SK-N-SH (cell line): ENCODE data around the gene FMNL2. TPM values are rescaled to one million over a fixed set of nuclear protein-coding genes. Genes with fewer than 3 reads are reported as not detected.

Source experiments
- CTCF ChIA-PET: fragments of 300-600, 350-600 bp; formaldehyde crosslinking; extraction: SDS; loops from one replicate; lab custom pipeline; 2021; lab: Yijun Ruan, JAX
- POLR2A ChIA-PET: fragments of 350-600 bp; sonication (Branson Sonifier 250); formaldehyde crosslinking; extraction: SDS; loops from one replicate; lab custom pipeline; 2020; ENCODE audit warnings: antibody characterized with exemption, inconsistent platforms; lab: Yijun Ruan, JAX
- DNase-seq: peaks from one replicate; pipeline ENCODE4 v3.0.0; 2012
- H2AFZ ChIP-seq: fragments of 200-600 bp; sonication (generic); 2 replicates; pipeline ENCODE4 v1.8.1; 2016; ENCODE audit warnings: antibody characterized with exemption, mild to moderate bottlenecking, low read depth
- H3F3A ChIP-seq: fragments of 200-600 bp; sonication (generic); replicated peaks from 2 replicates; pipeline ENCODE3; 2016; ENCODE audit warnings: antibody characterized with exemption, mild to moderate bottlenecking; ENCODE audit not compliant: insufficient read depth
- H3K27ac ChIP-seq, 2 experiments: fragments of 200-500 bp in 1 of 2; fragments of 200-600 bp in 1 of 2; sonication (Bioruptor generic) in 1 of 2; sonication (generic), shearing (Covaris generic) in 1 of 2; 2 replicates each; pipeline versions ENCODE4 v1.5.1 to v1.6.1; 2014 to 2016; ENCODE audit warnings: low read depth in 2 of 2, inconsistent platforms in 1 of 2, low read length in 1 of 2, mild to moderate bottlenecking in 1 of 2, mixed read lengths in 1 of 2
- H3K27me3 ChIP-seq: fragments of 200-600 bp; sonication (generic), shearing (Covaris generic); 2 replicates; pipeline ENCODE4 v1.6.1; 2016; ENCODE audit warnings: mixed run types; ENCODE audit not compliant: insufficient read depth
- H3K36me3 ChIP-seq, 2 experiments: fragments of 200-500 bp in 1 of 2; fragments of 200-600 bp in 1 of 2; sonication (Bioruptor generic) in 1 of 2; sonication (generic) in 1 of 2; replicated peaks in 1 of 2; 2 replicates each; pipeline versions ENCODE3 to v1.5.1; 2014 to 2016; ENCODE audit warnings: low read length in 1 of 2, mild to moderate bottlenecking in 1 of 2; ENCODE audit not compliant: insufficient read depth in 2 of 2, control insufficient read depth in 1 of 2
- H3K4me1 ChIP-seq, 2 experiments: fragments of 200-500 bp in 1 of 2; fragments of 200-600 bp in 1 of 2; sonication (Bioruptor generic) in 1 of 2; sonication (generic), shearing (Covaris generic) in 1 of 2; 2 replicates each; pipeline versions ENCODE4 v1.5.1 to v1.6.1; 2014 to 2016; ENCODE audit warnings: low read depth in 1 of 2, low read length in 1 of 2, mixed run types in 1 of 2; ENCODE audit not compliant: insufficient read depth in 2 of 2, control insufficient read depth in 1 of 2
- H3K4me2 ChIP-seq: fragments of 200-600 bp; sonication (generic), shearing (Covaris generic); 2 replicates; pipeline ENCODE4 v1.6.1; 2017; ENCODE audit warnings: mixed run types
- H3K4me3 ChIP-seq, 2 experiments: fragments of 200-500 bp in 1 of 2; fragments of 200-600 bp in 1 of 2; sonication (Bioruptor generic) in 1 of 2; sonication (generic), shearing (Covaris generic) in 1 of 2; 2 replicates each; pipeline versions ENCODE4 v1.5.1 to v1.8.1; 2014 to 2016; ENCODE audit warnings: low read depth in 2 of 2, inconsistent platforms in 1 of 2, low read length in 1 of 2, mild to moderate bottlenecking in 1 of 2, mixed read lengths in 1 of 2, moderate library complexity in 1 of 2
- H3K79me2 ChIP-seq: fragments of 200-600 bp; sonication (generic); 2 replicates; pipeline ENCODE4 v1.8.1; 2017; ENCODE audit warnings: mild to moderate bottlenecking; ENCODE audit not compliant: insufficient read depth
- H3K9ac ChIP-seq: fragments of 200-600 bp; sonication (generic); 2 replicates; pipeline ENCODE4 v1.6.1; 2017; ENCODE audit warnings: mixed run types
- H3K9me2 ChIP-seq: fragments of 200-600 bp; sonication (generic); 2 replicates; pipeline ENCODE4 v1.6.1; 2017; ENCODE audit warnings: mixed run types
- H3K9me3 ChIP-seq: fragments of 200-600 bp; sonication (generic); 2 replicates; pipeline ENCODE4 v1.6.1; 2017; ENCODE audit warnings: mixed run types, mild to moderate bottlenecking, moderate library complexity
- H4K20me1 ChIP-seq: fragments of 200-600 bp; sonication (generic); 2 replicates; pipeline ENCODE4 v1.6.1; 2017; ENCODE audit warnings: mild to moderate bottlenecking, mixed run types; ENCODE audit not compliant: insufficient read depth
- ELF1 ChIP-seq: IDR thresholded peaks from 2 replicates; pipeline ENCODE4 v1.4.0; 2012
- EP300 ChIP-seq, 2 experiments: IDR thresholded peaks; 2 replicates each; pipeline versions ENCODE4 v1.4.0 to v1.6.1; 2012; ENCODE audit warnings: borderline replicate concordance in 1 of 2, low read depth in 1 of 2, low read length in 1 of 2
- EZH2phosphoT487 ChIP-seq: fragments of 200-600 bp; sonication (generic); IDR thresholded peaks from 2 replicates; pipeline ENCODE4 v1.6.1; 2017; ENCODE audit warnings: low read depth, mixed run types, mild to moderate bottlenecking, antibody characterized with exemption, moderate library complexity, borderline replicate concordance
- FOSL2 ChIP-seq: IDR thresholded peaks from 2 replicates; pipeline ENCODE4 v1.4.0; 2012; ENCODE audit warnings: low read depth, mild to moderate bottlenecking, moderate library complexity, borderline replicate concordance
- FOXJ3 ChIP-seq: sonication (generic); formaldehyde crosslinking; IDR thresholded peaks from 2 replicates; pipeline ENCODE4 v1.5.1; 2020; ENCODE audit warnings: mild to moderate bottlenecking, missing genetic modification reagents
- FOXM1 ChIP-seq: IDR thresholded peaks from 2 replicates; pipeline ENCODE4 v1.4.0; 2012; ENCODE audit warnings: low read depth, mild to moderate bottlenecking
- GABPA ChIP-seq: IDR thresholded peaks from 2 replicates; pipeline ENCODE4 v1.4.0; 2012; ENCODE audit warnings: low read depth, mild to moderate bottlenecking
- GATA2 ChIP-seq: sonication (generic); formaldehyde crosslinking; IDR thresholded peaks from 2 replicates; pipeline ENCODE4 v1.5.0; 2020; ENCODE audit warnings: mild to moderate bottlenecking, missing genetic modification reagents
- JUND ChIP-seq: IDR thresholded peaks from 2 replicates; pipeline ENCODE4 v1.4.0; 2012
- MEF2A ChIP-seq: IDR thresholded peaks from 2 replicates; pipeline ENCODE4 v1.4.0; 2012; ENCODE audit warnings: low read depth, borderline replicate concordance
- MXI1 ChIP-seq: IDR thresholded peaks from 2 replicates; pipeline ENCODE4 v1.6.1; 2012; ENCODE audit warnings: mild to moderate bottlenecking, low read depth, low read length, improper control_type of control experiment
- NFIC ChIP-seq: IDR thresholded peaks from 2 replicates; pipeline ENCODE4 v1.4.0; 2012; ENCODE audit warnings: borderline replicate concordance
- NRF1 ChIP-seq: IDR thresholded peaks from 2 replicates; pipeline ENCODE4 v1.6.1; 2012; ENCODE audit warnings: low read depth, mild to moderate bottlenecking, low read length
- PBX3 ChIP-seq: IDR thresholded peaks from 2 replicates; pipeline ENCODE4; 2012
- POLR2AphosphoS5 ChIP-seq: IDR thresholded peaks from 2 replicates; pipeline ENCODE4 v1.6.1; 2012; ENCODE audit warnings: low read depth, low read length
- RAD21 ChIP-seq: IDR thresholded peaks from 2 replicates; pipeline ENCODE4 v1.6.1; 2012; ENCODE audit warnings: mild to moderate bottlenecking, low read length
- RCOR1 ChIP-seq: fragments of 150-350 bp; IDR thresholded peaks from 2 replicates; pipeline ENCODE4 v1.6.1; 2017; ENCODE audit warnings: antibody characterized with exemption, low read length
- RXRA ChIP-seq: IDR thresholded peaks from 2 replicates; pipeline ENCODE4 v1.4.0; 2012; ENCODE audit warnings: low read depth, mild to moderate bottlenecking, borderline replicate concordance
- SMC3 ChIP-seq: IDR thresholded peaks from 2 replicates; pipeline ENCODE4 v1.6.1; 2012; ENCODE audit warnings: low read depth, low read length, improper control_type of control experiment
- TAF1 ChIP-seq: IDR thresholded peaks from 2 replicates; pipeline ENCODE4 v1.6.1; 2012; ENCODE audit warnings: low read depth, mild to moderate bottlenecking, low read length, moderate library complexity, borderline replicate concordance
- TCF12 ChIP-seq: IDR thresholded peaks from 2 replicates; pipeline ENCODE4 v1.4.0; 2012
- TEAD4 ChIP-seq: IDR thresholded peaks from 2 replicates; pipeline ENCODE4 v1.4.0; 2012; ENCODE audit warnings: mild to moderate bottlenecking, borderline replicate concordance; ENCODE audit not compliant: insufficient read depth
- WGBS: methylation state at CpG from one replicate; pipeline ENCODE4 v1.1.6; 2017; ENCODE audit warnings: low lambda C conversion rate; 5-methylcytosine and 5-hydroxymethylcytosine counted together
- polyA plus RNA-seq, 3 experiments: library from polyadenylated mRNA; depleted of rRNA; stranded (reverse); fragments of >200 nt; gene quantifications; 2 replicates each; pipeline ENCODE4 v1.2.3, GENCODE V29; 2012
- TF ChIP-seq, protein P1 (sequence below): fragments of 150-350 bp; IDR thresholded peaks from 2 replicates; pipeline ENCODE4 v1.6.1; 2017; ENCODE audit warnings: antibody characterized with exemption, low read length, low read depth, borderline replicate concordance
- TF ChIP-seq, protein P2 (sequence below): fragments of 200-600 bp; sonication (generic); IDR thresholded peaks from 2 replicates; pipeline ENCODE4 v1.6.1; 2017; ENCODE audit warnings: antibody characterized with exemption, mild to moderate bottlenecking, moderate library complexity

Gene FMNL2
- polyA plus RNA-seq, 1 of the 3 experiments (the other 2 are of a cell fraction) = 14.5 TPM

DNA sequence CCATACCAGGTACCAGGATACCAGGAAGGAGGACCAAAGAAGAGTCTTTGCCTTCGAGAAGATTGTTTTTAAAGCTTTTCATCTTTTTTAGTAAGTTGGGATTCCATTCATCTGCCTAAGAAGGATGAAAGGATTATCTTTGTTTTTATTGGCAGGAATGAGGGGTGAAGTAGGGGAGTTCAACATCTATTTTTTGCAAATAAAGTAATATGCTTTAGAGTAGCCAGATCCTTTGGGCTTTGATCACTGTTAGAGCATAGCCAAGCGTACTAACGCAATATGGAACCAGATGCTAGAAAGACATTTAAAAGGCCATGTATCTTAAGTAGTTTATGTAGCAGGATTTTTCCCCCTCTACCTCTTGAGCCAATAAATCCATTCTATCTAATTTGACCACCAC is 249.3 kb downstream of the FMNL2 start:
- Histone ChIP-seq H3K4me3 (no peak overlapping the region), H3K4me2 (no peak overlapping the region), H3K27me3 (no peaks in the 10 kb centered on the region), H3K9me3 (no peaks in the 10 kb centered on the region), H3K4me1 (peaks cover 16 to 39% of the 10 kb centered on the region in 2 experiments), H2AFZ (no peak overlapping the region), H4K20me1 (no peaks in the 10 kb centered on the region), H3K36me3 (peaks cover 5 to 6% of the 10 kb centered on the region in 2 experiments), H3K27ac (no peak overlapping the region), H3F3A (peaks cover 25% of the 10 kb centered on the region), H3K9ac (no peak overlapping the region), H3K9me2 (no peaks in the 10 kb centered on the region), H3K79me2 (no peaks in the 10 kb centered on the region)
- DNase-seq = no peak
- ChIA-PET POLR2A (no interaction called here), CTCF (interaction anchor here (1.5 kb wide), 1 partner anchor 52 kb away, joined by 5 read pairs; no protein-coding TSS in a partner anchor)
- no peak for TF ChIP-seq FOSL2
- TF ChIP-seq TEAD4 = no peak
- no peak for TF ChIP-seq NRF1
- no peak for TF ChIP-seq RCOR1
- TF ChIP-seq EZH2phosphoT487 = no peak
- no peak for TF ChIP-seq RAD21
- no peak for TF ChIP-seq MXI1
- no peak for TF ChIP-seq SMC3
- TF ChIP-seq POLR2AphosphoS5 = no peak
- no peak for TF ChIP-seq ELF1
- 98% methylated on average over 3 of the region's 3 CpGs for WGBS

DNA sequence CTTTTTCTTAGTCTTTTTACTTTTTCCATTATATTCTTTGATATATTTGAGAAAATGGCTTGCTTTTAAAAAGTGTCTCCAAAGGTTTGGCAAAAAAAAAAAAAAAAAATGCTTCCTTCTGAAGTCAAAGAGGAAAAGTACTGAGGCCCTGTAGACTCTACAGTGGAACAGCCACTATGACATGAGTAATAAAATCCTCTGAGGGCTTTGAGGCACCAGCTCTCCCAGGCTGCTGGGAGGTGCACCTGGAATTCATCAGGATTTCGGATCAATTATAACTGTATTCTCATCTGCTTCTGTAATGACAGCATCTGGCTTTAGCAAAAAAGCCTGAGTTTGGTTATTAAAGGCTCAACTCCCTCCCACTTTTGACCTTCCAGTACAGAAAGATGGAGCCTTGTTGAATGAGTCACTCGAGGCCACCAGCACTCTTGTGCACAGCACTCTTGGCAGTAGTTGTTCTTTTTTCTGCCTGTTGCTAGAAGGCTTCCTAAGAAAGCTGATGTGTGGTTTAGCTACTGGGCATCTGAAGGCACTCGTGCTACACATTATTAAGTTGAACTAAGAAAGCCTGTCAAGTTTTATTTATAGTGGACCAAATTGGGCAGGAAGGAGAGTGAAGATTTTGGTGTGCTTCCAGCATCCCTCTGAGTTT is 251.0 kb downstream of the FMNL2 start:
- no peaks in the 10 kb centered on the region for H3K9me2 ChIP-seq
- no peak overlapping the region for H3K4me3 ChIP-seq
- ChIA-PET CTCF (no interaction called here), POLR2A (interaction anchor here (0.7 kb wide), 1 partner anchor 220 kb away, joined by 3 read pairs; no protein-coding TSS in a partner anchor)
- peak; percentile 42 for DNase-seq
- no peak overlapping the region for H2AFZ ChIP-seq
- H3K4me2 ChIP-seq = 0 out of 2 replicates have a peak overlapping the region, but pooled peaks have one; percentile 3
- H3K9me3 ChIP-seq = no peaks in the 10 kb centered on the region
- H3K36me3 ChIP-seq = peaks cover 5 to 6% of the 10 kb centered on the region in 2 experiments
- H3F3A ChIP-seq = peaks cover 20% of the 10 kb centered on the region
- no peaks in the 10 kb centered on the region for H3K27me3 ChIP-seq
- H3K9ac ChIP-seq = no peak overlapping the region
- no peaks in the 10 kb centered on the region for H4K20me1 ChIP-seq
- no peaks in the 10 kb centered on the region for H3K79me2 ChIP-seq
- H3K4me1 ChIP-seq = peaks cover 16 to 30% of the 10 kb centered on the region in 2 experiments
- peak overlapping the region; percentile 72 to 83 for H3K27ac ChIP-seq
- WGBS = 9% methylated on average over 3 of the region's 3 CpGs
- TF ChIP-seq, protein P1, sequence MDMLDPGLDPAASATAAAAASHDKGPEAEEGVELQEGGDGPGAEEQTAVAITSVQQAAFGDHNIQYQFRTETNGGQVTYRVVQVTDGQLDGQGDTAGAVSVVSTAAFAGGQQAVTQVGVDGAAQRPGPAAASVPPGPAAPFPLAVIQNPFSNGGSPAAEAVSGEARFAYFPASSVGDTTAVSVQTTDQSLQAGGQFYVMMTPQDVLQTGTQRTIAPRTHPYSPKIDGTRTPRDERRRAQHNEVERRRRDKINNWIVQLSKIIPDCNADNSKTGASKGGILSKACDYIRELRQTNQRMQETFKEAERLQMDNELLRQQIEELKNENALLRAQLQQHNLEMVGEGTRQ = no peak
- no peak for TF ChIP-seq FOXJ3 (CRISPR knock-in tag)
- peak; percentile 77; the same call in 1 of the 2 replicates for TF ChIP-seq FOXM1
- peak; percentile 87; the same call in 1 of the 2 replicates for TF ChIP-seq FOSL2
- peak; percentile 98 for TF ChIP-seq TCF12
- TF ChIP-seq TAF1 = no peak
- TF ChIP-seq RXRA = peak; percentile 95
- no peak for TF ChIP-seq RAD21
- peak; percentile 81 for TF ChIP-seq PBX3
- TF ChIP-seq, protein P2, sequence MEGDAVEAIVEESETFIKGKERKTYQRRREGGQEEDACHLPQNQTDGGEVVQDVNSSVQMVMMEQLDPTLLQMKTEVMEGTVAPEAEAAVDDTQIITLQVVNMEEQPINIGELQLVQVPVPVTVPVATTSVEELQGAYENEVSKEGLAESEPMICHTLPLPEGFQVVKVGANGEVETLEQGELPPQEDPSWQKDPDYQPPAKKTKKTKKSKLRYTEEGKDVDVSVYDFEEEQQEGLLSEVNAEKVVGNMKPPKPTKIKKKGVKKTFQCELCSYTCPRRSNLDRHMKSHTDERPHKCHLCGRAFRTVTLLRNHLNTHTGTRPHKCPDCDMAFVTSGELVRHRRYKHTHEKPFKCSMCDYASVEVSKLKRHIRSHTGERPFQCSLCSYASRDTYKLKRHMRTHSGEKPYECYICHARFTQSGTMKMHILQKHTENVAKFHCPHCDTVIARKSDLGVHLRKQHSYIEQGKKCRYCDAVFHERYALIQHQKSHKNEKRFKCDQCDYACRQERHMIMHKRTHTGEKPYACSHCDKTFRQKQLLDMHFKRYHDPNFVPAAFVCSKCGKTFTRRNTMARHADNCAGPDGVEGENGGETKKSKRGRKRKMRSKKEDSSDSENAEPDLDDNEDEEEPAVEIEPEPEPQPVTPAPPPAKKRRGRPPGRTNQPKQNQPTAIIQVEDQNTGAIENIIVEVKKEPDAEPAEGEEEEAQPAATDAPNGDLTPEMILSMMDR = no peak
- TF ChIP-seq GABPA = no peak
- no peak for TF ChIP-seq MXI1
- peak; percentile 86 for TF ChIP-seq NFIC
- no peak for TF ChIP-seq ELF1
- peak; percentile 50 to 94 for TF ChIP-seq EP300 (IDR thresholded peaks at IDR 0.05; ENCODE audit: borderline replicate concordance in 1 of 2, low read depth in 1 of 2, low read length in 1 of 2)
- no peak for TF ChIP-seq SMC3
- peak; percentile 13; the same call in 1 of the 2 replicates for TF ChIP-seq MEF2A
- TF ChIP-seq JUND = peak; percentile 97
- no peak for TF ChIP-seq NRF1
- TF ChIP-seq GATA2 (CRISPR knock-in tag) = no peak
- TF ChIP-seq RCOR1 = peak; percentile 32; the same call in 1 of the 2 replicates
